ENCODE measurements around the gene C11orf42.

DNA sequence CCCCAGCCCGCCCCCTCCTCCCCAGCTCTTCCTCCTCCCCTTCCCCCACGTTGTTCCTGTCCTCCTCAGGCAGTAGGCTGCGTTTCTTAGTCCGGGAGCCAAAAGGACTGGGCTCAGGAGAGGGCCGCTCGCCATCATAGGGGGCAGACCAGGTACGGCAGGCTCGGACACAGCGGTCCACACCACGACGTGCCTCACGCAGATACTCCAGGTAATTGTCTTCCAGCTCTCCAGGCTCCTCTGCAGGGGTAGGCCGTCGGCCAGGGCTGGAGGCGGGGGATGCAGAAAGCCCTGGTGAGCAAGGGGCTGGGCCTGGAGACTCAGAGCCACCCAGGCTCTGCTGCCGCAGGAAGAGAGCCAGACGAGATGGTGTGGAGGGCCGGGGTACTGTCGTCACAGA lies 12.4 kb downstream of the C11orf42 start:
- TF ChIP-seq, protein P1, sequence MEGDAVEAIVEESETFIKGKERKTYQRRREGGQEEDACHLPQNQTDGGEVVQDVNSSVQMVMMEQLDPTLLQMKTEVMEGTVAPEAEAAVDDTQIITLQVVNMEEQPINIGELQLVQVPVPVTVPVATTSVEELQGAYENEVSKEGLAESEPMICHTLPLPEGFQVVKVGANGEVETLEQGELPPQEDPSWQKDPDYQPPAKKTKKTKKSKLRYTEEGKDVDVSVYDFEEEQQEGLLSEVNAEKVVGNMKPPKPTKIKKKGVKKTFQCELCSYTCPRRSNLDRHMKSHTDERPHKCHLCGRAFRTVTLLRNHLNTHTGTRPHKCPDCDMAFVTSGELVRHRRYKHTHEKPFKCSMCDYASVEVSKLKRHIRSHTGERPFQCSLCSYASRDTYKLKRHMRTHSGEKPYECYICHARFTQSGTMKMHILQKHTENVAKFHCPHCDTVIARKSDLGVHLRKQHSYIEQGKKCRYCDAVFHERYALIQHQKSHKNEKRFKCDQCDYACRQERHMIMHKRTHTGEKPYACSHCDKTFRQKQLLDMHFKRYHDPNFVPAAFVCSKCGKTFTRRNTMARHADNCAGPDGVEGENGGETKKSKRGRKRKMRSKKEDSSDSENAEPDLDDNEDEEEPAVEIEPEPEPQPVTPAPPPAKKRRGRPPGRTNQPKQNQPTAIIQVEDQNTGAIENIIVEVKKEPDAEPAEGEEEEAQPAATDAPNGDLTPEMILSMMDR (IDR thresholded peaks at IDR 0.05; ENCODE audit: extremely low read depth in 1 of 2, insufficient read depth in 1 of 2, low read depth in 1 of 2, low read length in 2 of 2), result no peak
- no peak for TF ChIP-seq EZH2 (IDR thresholded peaks at IDR 0.05; ENCODE audit: borderline replicate concordance, low read depth, low read length, severe bottlenecking)
- TF ChIP-seq, protein P2, sequence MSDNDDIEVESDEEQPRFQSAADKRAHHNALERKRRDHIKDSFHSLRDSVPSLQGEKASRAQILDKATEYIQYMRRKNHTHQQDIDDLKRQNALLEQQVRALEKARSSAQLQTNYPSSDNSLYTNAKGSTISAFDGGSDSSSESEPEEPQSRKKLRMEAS (IDR thresholded peaks at IDR 0.05; ENCODE audit: insufficient read depth, insufficient read length), result no peak
- TF ChIP-seq POLR2A (IDR thresholded peaks at IDR 0.05; ENCODE audit: low read depth, low read length), result no peak
- no peak for TF ChIP-seq POLR2AphosphoS5 (IDR thresholded peaks at IDR 0.05; ENCODE audit: insufficient read depth, low read depth, low read length)
- TF ChIP-seq MYC (IDR thresholded peaks at IDR 0.05; ENCODE audit: low read depth, low read length), result no peak

Data from endothelial cell of umbilical vein (primary cell).